ENCODE results near the gene TAB3. TPM values are rescaled to one million over a fixed set of nuclear protein-coding genes. Genes with fewer than 3 reads are reported as not detected.

TAB3 gene
- total and polyA plus RNA-seq, 2 of the 4 experiments (the other 2 are of a cell fraction) = 4.7 to 6.4 TPM

DNA sequence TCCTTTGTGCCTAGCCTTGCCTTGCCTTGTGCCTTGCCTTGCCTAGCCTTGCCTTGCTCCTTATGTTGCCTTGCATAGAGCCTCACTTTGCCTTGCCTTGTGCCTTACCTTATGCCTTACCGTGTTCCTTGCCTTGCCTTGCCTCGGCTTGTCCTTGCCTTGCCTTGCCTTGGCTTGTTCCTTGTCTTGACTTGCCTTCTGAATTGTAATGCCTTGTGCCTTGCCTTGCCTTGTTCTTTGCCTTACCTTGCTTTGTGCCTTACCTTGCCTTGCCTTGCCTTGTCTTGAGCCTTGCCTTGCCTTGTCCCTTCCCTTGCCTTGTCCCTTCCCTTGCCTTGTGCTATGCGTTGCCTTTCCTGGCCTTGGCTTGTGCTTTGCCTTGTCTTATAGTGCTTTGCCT is 90.2 kb downstream of the TAB3 start:
- TF ChIP-seq CTCF (conservative IDR thresholded peaks at IDR 0.05; ENCODE audit: low read depth, low read length) = no peak
- TF ChIP-seq MAZ (IDR thresholded peaks at IDR 0.05; ENCODE audit: borderline replicate concordance, low read depth, low read length) = no peak
- no peak for TF ChIP-seq CEBPB (IDR thresholded peaks at IDR 0.05; ENCODE audit: low read depth, low read length)
- TF ChIP-seq FOS (IDR thresholded peaks at IDR 0.05; ENCODE audit: low read depth, low read length) = no peak
- TF ChIP-seq USF2 (IDR thresholded peaks at IDR 0.05; ENCODE audit: low read depth, low read length) = no peak
- TF ChIP-seq POLR2A (IDR thresholded peaks at IDR 0.05; ENCODE audit: low read depth, low read length) = no peak
- no peak for TF ChIP-seq ELK1 (IDR thresholded peaks at IDR 0.05; ENCODE audit: borderline replicate concordance, low read depth, low read length)
- TF ChIP-seq RCOR1 (IDR thresholded peaks at IDR 0.05; ENCODE audit: insufficient replicate concordance, low read length) = no peak
- no peak for TF ChIP-seq CHD1 (IDR thresholded peaks at IDR 0.05; ENCODE audit: low read depth, low read length)
- TF ChIP-seq MAFK (IDR thresholded peaks at IDR 0.05; ENCODE audit: low read depth, low read length) = no peak
- TF ChIP-seq RAD21 (IDR thresholded peaks at IDR 0.05; ENCODE audit: low read length) = no peak
- TF ChIP-seq MXI1 (IDR thresholded peaks at IDR 0.05; ENCODE audit: borderline replicate concordance, low read depth, low read length) = no peak
- TF ChIP-seq NFE2L2 (IDR thresholded peaks at IDR 0.05; ENCODE audit: low read depth, low read length) = no peak
- no peak for TF ChIP-seq SMC3 (IDR thresholded peaks at IDR 0.05; ENCODE audit: low read depth, low read length)
- Histone ChIP-seq H3K27me3 (ENCODE audit: control insufficient read depth, insufficient read depth, low read length) (no peaks in the 10 kb centered on the region), H3K9me1 (ENCODE audit: insufficient read depth, low read length) (peaks cover 7% of the 10 kb centered on the region), H2AK9ac (replicated peaks; ENCODE audit: low read depth, low read length, poor library complexity) (no peak overlapping the region), H3K9ac (ENCODE audit: low read depth, low read length) (no peak overlapping the region), H3K23ac (ENCODE audit: low read depth, low read length) (no peak overlapping the region), H3K14ac (replicated peaks; ENCODE audit: low read depth, low read length) (no peak overlapping the region), H3K27ac (ENCODE audit: insufficient read depth, low read length) (no peak overlapping the region), H2AK5ac (ENCODE audit: low read depth, low read length) (no peak overlapping the region), H4K20me1 (ENCODE audit: insufficient read depth, low read length) (no peaks in the 10 kb centered on the region), H3K4ac (ENCODE audit: low read depth, low read length) (no peak overlapping the region), H3K18ac (ENCODE audit: low read depth, low read length) (no peak overlapping the region), H3K79me1 (ENCODE audit: low read depth in 1 of 2, low read length in 2 of 2) (no peaks in the 10 kb centered on the region), H2AFZ (replicated peaks; ENCODE audit: low read length, poor library complexity) (no peak overlapping the region), H4K8ac (ENCODE audit: low read depth in 2 of 2, low read length in 2 of 2) (no peak overlapping the region), H2BK20ac (ENCODE audit: low read depth, low read length) (no peak overlapping the region), H3K9me3 (ENCODE audit: control insufficient read depth, insufficient read depth, low read length) (peaks cover 26% of the 10 kb centered on the region), H4K5ac (ENCODE audit: low read depth, low read length) (no peak overlapping the region), H3K4me3 (ENCODE audit: insufficient read depth, low read depth, low read length) (no peak overlapping the region), H3K4me1 (ENCODE audit: control insufficient read depth, insufficient read depth, low read length) (no peaks in the 10 kb centered on the region), H3K4me2 (ENCODE audit: low read depth, low read length) (no peak overlapping the region), H2BK15ac (ENCODE audit: low read depth, low read length) (no peak overlapping the region), H2BK5ac (ENCODE audit: low read depth, low read length, poor library complexity, severe bottlenecking) (no peak overlapping the region), H3K36me3 (ENCODE audit: control insufficient read depth, insufficient read depth, low read length) (no peaks in the 10 kb centered on the region), H2BK120ac (ENCODE audit: low read depth, low read length) (no peak overlapping the region), H4K91ac (ENCODE audit: insufficient read depth, low read depth, low read length) (no peak overlapping the region), H3K56ac (ENCODE audit: extremely low read depth, insufficient read depth, low read length) (no peak overlapping the region)
- in situ Hi-C loops (cut with MboI; ENCODE audit: low sequenced_read_pairs) = no loop called here
- POLR2A ChIA-PET (ENCODE audit: unreplicated experiment) = no interaction called here
- WGBS, 2 experiments (ENCODE audit: extremely low coverage in 2 of 2, insufficient read length in 1 of 2) = no CpG with 5 or more reads among the region's 3 CpGs
- BruUV-seq (replicated peaks) = no TSS peak
- no peak for ATAC-seq (ENCODE audit: low read depth)
- CTCF ChIA-PET = no interaction called here
- dilution Hi-C loops (cut with HindIII; ENCODE audit: low sequenced_read_pairs, unreplicated experiment) = no loop called here
- DNase-seq = no peak
- intact Hi-C loops (cut with micrococcal nuclease) = no loop called here

All from IMR-90 (cell line).